ENCODE data around the gene RAD23B. TPM values are rescaled to one million over a fixed set of nuclear protein-coding genes. Genes with fewer than 3 reads are reported as not detected.

Gene RAD23B
- polyA plus RNA-seq, 3 donors = 21.6 to 50.0 (median 24.7) TPM

DNA sequence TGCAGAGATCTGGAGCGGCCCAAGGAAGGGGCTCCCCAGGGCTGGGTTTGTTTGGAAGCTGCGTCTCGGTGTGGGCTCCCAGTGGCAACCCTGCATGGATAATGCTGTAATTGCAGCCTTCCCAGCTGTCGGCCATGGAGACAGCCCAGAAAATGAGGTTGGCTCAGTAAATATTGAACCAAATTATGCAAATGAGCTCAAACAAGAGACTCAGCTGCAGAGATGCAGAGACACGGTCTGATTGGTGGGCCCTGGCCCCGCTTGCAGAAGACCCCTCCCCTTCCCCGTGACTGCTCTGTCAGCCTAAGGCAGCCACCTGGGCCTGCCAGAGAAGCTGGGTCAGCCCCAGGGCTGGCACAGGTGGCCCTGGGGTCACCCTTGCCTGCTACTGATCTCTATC, 75.9 kb downstream of the RAD23B start:
- Histone ChIP-seq H3K4me3 (replicated peaks in 1 of 3; ENCODE audit: low read depth in 2 of 3, low read length in 3 of 3) (no peak overlapping the region), H3K27ac (ENCODE audit: low read depth in 1 of 2, low read length in 2 of 2) (no peak overlapping the region), H3K36me3 (replicated peaks in 1 of 2; ENCODE audit: control insufficient read depth in 1 of 2, insufficient read depth in 2 of 2, low read length in 2 of 2) (no peaks in the 10 kb centered on the region), H3K79me2 (ENCODE audit: insufficient read depth, low read length) (no peaks in the 10 kb centered on the region), H2AFZ (ENCODE audit: insufficient read depth, low read depth, low read length, poor library complexity, severe bottlenecking) (no peak overlapping the region), H3K9ac (ENCODE audit: insufficient read depth, low read length, poor library complexity, severe bottlenecking) (no peak overlapping the region), H3K4me1 (ENCODE audit: control insufficient read depth in 1 of 2, insufficient read depth in 2 of 2, low read length in 2 of 2) (no peaks in the 10 kb centered on the region), H3K9me3 (replicated peaks in 1 of 2; ENCODE audit: control insufficient read depth in 1 of 2, insufficient read depth in 1 of 2, low read length in 2 of 2) (no peaks in the 10 kb centered on the region), H3K27me3 (ENCODE audit: control insufficient read depth in 2 of 2, insufficient read depth in 2 of 2, low read length in 2 of 2) (no peaks in the 10 kb centered on the region), H3K4me2 (replicated peaks; ENCODE audit: extremely low read depth, low read length, poor library complexity, severe bottlenecking) (no peak overlapping the region), H4K20me1 (ENCODE audit: insufficient read depth, low read length) (no peaks in the 10 kb centered on the region)
- Mint-ChIP-seq H3K4me3 (no peak overlapping the region), H3K27me3 (ENCODE audit: low read depth in 3 of 3) (peaks cover 0 to 7% (median 0%) of the 10 kb centered on the region in 3 donors), H3K9me3 (peaks cover 0 to 12% (median 5%) of the 10 kb centered on the region in 7 donors), H3K27ac (no peak overlapping the region), H3K36me3 (no peaks in the 10 kb centered on the region), H3K4me1 (no peaks in the 10 kb centered on the region)
- WGBS (ENCODE audit: insufficient coverage) = 92% methylated on average over 6 of the region's 7 CpGs
- DNase-seq = no peak
- TF ChIP-seq, protein P1, sequence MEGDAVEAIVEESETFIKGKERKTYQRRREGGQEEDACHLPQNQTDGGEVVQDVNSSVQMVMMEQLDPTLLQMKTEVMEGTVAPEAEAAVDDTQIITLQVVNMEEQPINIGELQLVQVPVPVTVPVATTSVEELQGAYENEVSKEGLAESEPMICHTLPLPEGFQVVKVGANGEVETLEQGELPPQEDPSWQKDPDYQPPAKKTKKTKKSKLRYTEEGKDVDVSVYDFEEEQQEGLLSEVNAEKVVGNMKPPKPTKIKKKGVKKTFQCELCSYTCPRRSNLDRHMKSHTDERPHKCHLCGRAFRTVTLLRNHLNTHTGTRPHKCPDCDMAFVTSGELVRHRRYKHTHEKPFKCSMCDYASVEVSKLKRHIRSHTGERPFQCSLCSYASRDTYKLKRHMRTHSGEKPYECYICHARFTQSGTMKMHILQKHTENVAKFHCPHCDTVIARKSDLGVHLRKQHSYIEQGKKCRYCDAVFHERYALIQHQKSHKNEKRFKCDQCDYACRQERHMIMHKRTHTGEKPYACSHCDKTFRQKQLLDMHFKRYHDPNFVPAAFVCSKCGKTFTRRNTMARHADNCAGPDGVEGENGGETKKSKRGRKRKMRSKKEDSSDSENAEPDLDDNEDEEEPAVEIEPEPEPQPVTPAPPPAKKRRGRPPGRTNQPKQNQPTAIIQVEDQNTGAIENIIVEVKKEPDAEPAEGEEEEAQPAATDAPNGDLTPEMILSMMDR (IDR thresholded peaks at IDR 0.05) = no peak
- intact Hi-C loops (cut with micrococcal nuclease) = no loop called here

DNA sequence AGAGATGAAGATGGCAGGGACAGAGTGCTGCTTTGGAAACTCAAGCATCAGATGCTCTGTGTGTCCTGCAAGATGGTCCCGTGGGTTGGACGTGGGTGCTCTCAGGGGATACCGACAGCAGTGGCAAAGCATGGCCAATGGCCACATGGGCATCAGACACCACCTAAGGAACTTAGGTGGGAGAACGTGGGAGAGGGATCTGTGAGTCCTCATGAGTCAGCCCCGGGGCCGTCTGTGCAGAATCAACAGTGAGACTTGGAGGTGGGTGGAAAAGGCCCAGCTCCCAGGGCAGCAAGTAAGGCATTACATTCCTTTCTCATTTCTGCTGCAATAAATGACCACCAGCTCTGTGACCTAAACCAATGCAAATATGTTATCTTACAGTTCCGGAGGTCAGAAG, 77.0 kb downstream of the RAD23B start:
- H3K36me3 ChIP-seq (replicated peaks in 1 of 2; ENCODE audit: control insufficient read depth in 1 of 2, insufficient read depth in 2 of 2, low read length in 2 of 2) = no peaks in the 10 kb centered on the region
- no peaks in the 10 kb centered on the region for H3K9me3 ChIP-seq (replicated peaks in 1 of 2; ENCODE audit: control insufficient read depth in 1 of 2, insufficient read depth in 1 of 2, low read length in 2 of 2)
- intact Hi-C loops (cut with micrococcal nuclease) = no loop called here
- H3K27ac Mint-ChIP-seq = no peak overlapping the region
- H3K27me3 Mint-ChIP-seq (ENCODE audit: low read depth in 3 of 3) = peaks cover 0 to 7% (median 0%) of the 10 kb centered on the region in 3 donors
- H3K27ac ChIP-seq (ENCODE audit: low read depth in 1 of 2, low read length in 2 of 2) = no peak overlapping the region
- no peaks in the 10 kb centered on the region for H3K4me1 ChIP-seq (ENCODE audit: control insufficient read depth in 1 of 2, insufficient read depth in 2 of 2, low read length in 2 of 2)
- TF ChIP-seq, protein P1 (IDR thresholded peaks at IDR 0.05) = no peak
- H2AFZ ChIP-seq (ENCODE audit: insufficient read depth, low read depth, low read length, poor library complexity, severe bottlenecking) = no peak overlapping the region
- 96% methylated on average over 4 of the region's 7 CpGs for WGBS (ENCODE audit: insufficient coverage)
- no peaks in the 10 kb centered on the region for H3K36me3 Mint-ChIP-seq
- H3K9ac ChIP-seq (ENCODE audit: insufficient read depth, low read length, poor library complexity, severe bottlenecking) = no peak overlapping the region
- H3K4me1 Mint-ChIP-seq = no peaks in the 10 kb centered on the region
- no peak overlapping the region for H3K4me3 ChIP-seq (replicated peaks in 1 of 3; ENCODE audit: low read depth in 2 of 3, low read length in 3 of 3)
- H3K9me3 Mint-ChIP-seq = peaks cover 0 to 7% (median 3%) of the 10 kb centered on the region in 7 donors
- H3K4me3 Mint-ChIP-seq = no peak overlapping the region
- no peak for DNase-seq
- H4K20me1 ChIP-seq (ENCODE audit: insufficient read depth, low read length) = no peaks in the 10 kb centered on the region
- no peaks in the 10 kb centered on the region for H3K27me3 ChIP-seq (ENCODE audit: control insufficient read depth in 2 of 2, insufficient read depth in 2 of 2, low read length in 2 of 2)
- no peak overlapping the region for H3K4me2 ChIP-seq (replicated peaks; ENCODE audit: extremely low read depth, low read length, poor library complexity, severe bottlenecking)
- H3K79me2 ChIP-seq (ENCODE audit: insufficient read depth, low read length) = no peaks in the 10 kb centered on the region

All from CD14-positive monocyte (primary cell).